Endothelial cell of umbilical vein (primary cell): ENCODE measurements around the gene PACSIN2.

ENCODE experiments used
- GATA2 ChIP-seq: IDR thresholded peaks from 2 replicates; pipeline ENCODE4 v1.7.0; 2011; ENCODE audit warnings: low read depth, mild to moderate bottlenecking, moderate library complexity, mixed read lengths, low read length; ENCODE audit not compliant: insufficient read length, insufficient read depth
- POLR2AphosphoS5 ChIP-seq: IDR thresholded peaks from 2 replicates; pipeline ENCODE4 v1.6.1; 2012; ENCODE audit warnings: low read depth, mild to moderate bottlenecking, control low read depth, low read length, moderate library complexity; ENCODE audit not compliant: insufficient read depth
- TF ChIP-seq, protein P1 (sequence below), 2 donors: IDR thresholded peaks; 1 replicate in 1 of 2; 2 replicates in 1 of 2; pipeline ENCODE4 v1.5.1; 2011; ENCODE audit warnings: low read length in 2 of 2, mild to moderate bottlenecking in 2 of 2, moderate library complexity in 2 of 2, control low read depth in 1 of 2, inconsistent platforms in 1 of 2, low read depth in 1 of 2; ENCODE audit not compliant: insufficient read depth in 1 of 2; ENCODE audit errors: extremely low read depth in 1 of 2

DNA sequence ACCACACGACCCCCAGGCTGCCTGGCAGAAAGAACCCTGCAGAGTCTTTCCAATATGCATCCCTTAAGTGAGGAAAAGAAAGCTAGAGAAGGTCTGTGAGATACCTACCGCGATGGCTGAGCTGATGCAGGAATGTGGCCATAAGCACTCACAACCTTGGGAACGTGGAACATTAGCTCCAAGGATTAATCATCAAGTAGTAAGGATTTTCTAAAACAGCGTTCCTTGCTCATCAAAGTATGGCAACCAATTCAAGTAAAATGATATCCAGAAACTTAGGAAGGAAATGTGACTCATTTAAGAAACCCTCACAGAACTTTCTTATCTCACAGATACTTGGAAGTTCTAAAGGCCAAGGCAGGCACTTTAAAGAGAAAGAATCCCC lies 12.8 kb downstream of the PACSIN2 start:
- TF ChIP-seq POLR2AphosphoS5 (no peak), GATA2 (peak; percentile 70)
- TF ChIP-seq, protein P1, sequence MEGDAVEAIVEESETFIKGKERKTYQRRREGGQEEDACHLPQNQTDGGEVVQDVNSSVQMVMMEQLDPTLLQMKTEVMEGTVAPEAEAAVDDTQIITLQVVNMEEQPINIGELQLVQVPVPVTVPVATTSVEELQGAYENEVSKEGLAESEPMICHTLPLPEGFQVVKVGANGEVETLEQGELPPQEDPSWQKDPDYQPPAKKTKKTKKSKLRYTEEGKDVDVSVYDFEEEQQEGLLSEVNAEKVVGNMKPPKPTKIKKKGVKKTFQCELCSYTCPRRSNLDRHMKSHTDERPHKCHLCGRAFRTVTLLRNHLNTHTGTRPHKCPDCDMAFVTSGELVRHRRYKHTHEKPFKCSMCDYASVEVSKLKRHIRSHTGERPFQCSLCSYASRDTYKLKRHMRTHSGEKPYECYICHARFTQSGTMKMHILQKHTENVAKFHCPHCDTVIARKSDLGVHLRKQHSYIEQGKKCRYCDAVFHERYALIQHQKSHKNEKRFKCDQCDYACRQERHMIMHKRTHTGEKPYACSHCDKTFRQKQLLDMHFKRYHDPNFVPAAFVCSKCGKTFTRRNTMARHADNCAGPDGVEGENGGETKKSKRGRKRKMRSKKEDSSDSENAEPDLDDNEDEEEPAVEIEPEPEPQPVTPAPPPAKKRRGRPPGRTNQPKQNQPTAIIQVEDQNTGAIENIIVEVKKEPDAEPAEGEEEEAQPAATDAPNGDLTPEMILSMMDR (IDR thresholded peaks at IDR 0.05; ENCODE audit: extremely low read depth in 1 of 2, insufficient read depth in 1 of 2, low read depth in 1 of 2, low read length in 2 of 2): no peak
